ENCODE results near the gene CRAT.

CRAT gene

GRCh38 chr9:129060991-129061390 is 49.6 kb downstream of the CRAT start:
- no peak for DNase-seq (ENCODE audit: low spot score)

- DNase-seq (ENCODE audit: low spot score), result no peak
Measured at GRCh38 chr9:129059796-129060785, 50.5 kb downstream of the CRAT start.

DNA sequence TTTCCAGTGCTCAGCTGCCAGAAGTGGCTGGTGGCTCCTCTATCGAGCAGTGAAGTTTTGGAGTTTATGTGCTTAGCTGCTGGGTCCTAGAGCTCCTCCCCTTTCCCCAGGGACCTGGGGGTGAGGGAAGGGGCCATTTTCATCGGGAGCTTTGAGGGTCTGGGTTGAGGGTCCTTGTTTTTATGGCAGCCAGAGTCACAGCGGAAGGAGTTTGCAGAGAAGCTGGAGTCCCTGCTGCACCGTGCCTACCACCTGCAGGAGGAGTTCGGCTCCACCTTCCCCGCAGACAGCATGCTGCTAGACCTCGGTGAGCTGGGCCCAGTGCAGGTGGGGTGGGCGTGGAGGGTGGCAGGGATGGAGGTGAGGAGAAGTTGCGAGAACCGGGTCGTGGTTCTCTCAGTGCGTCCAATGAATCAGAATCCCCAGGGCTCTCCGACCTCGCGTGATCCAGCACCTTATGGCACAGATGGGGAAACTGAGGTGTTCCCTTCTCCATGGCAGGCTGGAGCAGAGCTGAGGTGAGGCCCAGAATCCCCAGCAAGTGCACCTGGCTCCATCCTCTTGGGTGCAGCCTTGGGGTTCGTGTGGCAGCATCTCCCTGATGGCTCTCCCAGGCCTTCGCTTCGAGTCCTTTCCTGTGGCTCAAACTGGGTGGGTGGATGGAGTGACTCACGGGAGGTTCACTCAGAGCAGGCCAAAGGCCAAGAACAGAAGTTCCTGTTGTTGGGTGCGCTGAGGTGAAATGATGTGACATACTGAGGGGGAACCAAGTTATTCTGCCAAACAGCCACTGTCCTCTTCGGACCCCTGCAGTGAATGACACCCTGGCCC is 51.4 kb downstream of the CRAT start:
- no peak for DNase-seq (ENCODE audit: low spot score)

- no peak for DNase-seq (ENCODE audit: low spot score)
Measured at GRCh38 chr9:129054163-129054851, 56.3 kb downstream of the CRAT start.

DNA sequence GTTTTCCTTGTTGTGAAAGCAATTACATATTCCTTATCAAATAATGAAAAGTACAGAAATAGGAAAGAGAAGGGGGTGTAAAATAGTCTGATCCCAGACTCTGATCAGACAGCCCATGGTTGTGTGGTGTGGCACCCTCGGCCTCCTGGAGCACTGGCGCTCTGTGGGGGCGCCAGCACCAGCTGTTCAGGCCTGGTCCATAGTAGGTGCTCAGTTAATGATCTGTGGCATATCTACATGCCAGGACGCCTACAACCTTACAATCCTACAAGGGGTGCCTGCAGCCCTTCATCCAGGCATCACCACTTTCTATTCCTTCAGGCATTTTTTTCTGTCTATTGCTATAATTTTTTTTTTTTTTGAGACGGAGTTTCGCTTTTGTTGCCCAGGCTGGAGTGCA is 57.6 kb downstream of the CRAT start:
- no peak for DNase-seq (ENCODE audit: low spot score)

GRCh38 chr9:129052592-129052991 is 58.0 kb downstream of the CRAT start:
- no peak for DNase-seq (ENCODE audit: low spot score)
